ENCODE data around the gene PICALM.
"Not testable (repeated sequence)": the region's sequence is repeated elsewhere in the genome, so short reads cannot be mapped to it uniquely, and the experiment has no call there.

Gene PICALM

GRCh38 chr11:85952108-85952485, 116.8 kb downstream of the PICALM start:
- H3K4me1 ChIP-seq (ENCODE audit: control insufficient read depth, insufficient read depth, low read length); H3K27ac ChIP-seq (ENCODE audit: low read length); H3K4me3 ChIP-seq (ENCODE audit: low read length in 2 of 2); H3K9me3 ChIP-seq (ENCODE audit: control insufficient read depth in 2 of 2, low read length in 2 of 2); H3K27me3 ChIP-seq (ENCODE audit: control insufficient read depth in 1 of 2, insufficient read depth in 2 of 2, low read length in 2 of 2); H3K9ac ChIP-seq (ENCODE audit: low read length in 2 of 2): not testable (repeated sequence)
- peaks cover 7 to 11% of the 10 kb centered on the region in 2 donors for H3K36me3 ChIP-seq (ENCODE audit: control insufficient read depth in 2 of 2, insufficient read depth in 2 of 2, low read length in 2 of 2)

- no peak overlapping the region for H3K4me3 ChIP-seq (ENCODE audit: low read length in 2 of 2)
- no peak overlapping the region for H3K27ac ChIP-seq (ENCODE audit: low read length)
- H3K27me3 ChIP-seq (ENCODE audit: control insufficient read depth in 1 of 2, insufficient read depth in 2 of 2, low read length in 2 of 2), result no peaks in the 10 kb centered on the region
- H3K9ac ChIP-seq (ENCODE audit: low read length in 2 of 2), result no peak overlapping the region
- peaks cover 3% of the 10 kb centered on the region for H3K4me1 ChIP-seq (ENCODE audit: control insufficient read depth, insufficient read depth, low read length)
- no peaks in the 10 kb centered on the region for H3K9me3 ChIP-seq (ENCODE audit: control insufficient read depth in 2 of 2, low read length in 2 of 2)
- H3K36me3 ChIP-seq (ENCODE audit: control insufficient read depth in 2 of 2, insufficient read depth in 2 of 2, low read length in 2 of 2), result peaks cover 5 to 10% of the 10 kb centered on the region in 2 donors
Measured at GRCh38 chr11:85951428-85952107, 117.3 kb downstream of the PICALM start.

DNA sequence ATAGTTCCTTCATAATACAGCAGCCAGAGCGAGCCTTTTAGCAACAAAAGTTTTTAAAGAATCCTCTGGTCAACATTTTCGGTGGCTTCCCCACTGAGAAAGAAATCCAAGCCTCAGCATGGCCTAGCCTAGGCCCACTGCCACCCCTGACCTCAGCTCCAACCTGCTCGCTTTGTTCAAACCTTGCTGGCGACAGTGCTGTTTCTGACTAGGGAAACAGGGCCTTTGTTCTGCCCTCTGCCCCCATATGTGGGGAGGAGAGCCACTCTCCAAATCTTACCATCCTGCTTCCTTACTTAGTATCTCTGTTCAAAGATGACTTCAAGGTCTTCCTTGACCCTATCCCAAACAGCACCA, 117.9 kb downstream of the PICALM start:
- Histone ChIP-seq H3K9ac (ENCODE audit: low read length in 2 of 2) (no peak overlapping the region), H3K4me3 (ENCODE audit: low read length in 2 of 2) (no peak overlapping the region), H3K4me1 (ENCODE audit: control insufficient read depth, insufficient read depth, low read length) (peaks cover 3% of the 10 kb centered on the region), H3K27ac (ENCODE audit: low read length) (no peak overlapping the region), H3K27me3 (ENCODE audit: control insufficient read depth in 1 of 2, insufficient read depth in 2 of 2, low read length in 2 of 2) (no peaks in the 10 kb centered on the region), H3K36me3 (ENCODE audit: control insufficient read depth in 2 of 2, insufficient read depth in 2 of 2, low read length in 2 of 2) (peaks cover 0 to 6% of the 10 kb centered on the region in 2 donors), H3K9me3 (ENCODE audit: control insufficient read depth in 2 of 2, low read length in 2 of 2) (no peaks in the 10 kb centered on the region)

GRCh38 chr11:85950317-85951048, 118.4 kb downstream of the PICALM start:
- peaks cover 0 to 2% of the 10 kb centered on the region in 2 donors for H3K36me3 ChIP-seq (ENCODE audit: control insufficient read depth in 2 of 2, insufficient read depth in 2 of 2, low read length in 2 of 2)
- H3K4me1 ChIP-seq (ENCODE audit: control insufficient read depth, insufficient read depth, low read length), result peaks cover 3% of the 10 kb centered on the region
- H3K27me3 ChIP-seq (ENCODE audit: control insufficient read depth in 1 of 2, insufficient read depth in 2 of 2, low read length in 2 of 2), result no peaks in the 10 kb centered on the region
- H3K27ac ChIP-seq (ENCODE audit: low read length), result no peak overlapping the region
- H3K9ac ChIP-seq (ENCODE audit: low read length in 2 of 2), result no peak overlapping the region
- H3K9me3 ChIP-seq (ENCODE audit: control insufficient read depth in 2 of 2, low read length in 2 of 2), result no peaks in the 10 kb centered on the region
- H3K4me3 ChIP-seq (ENCODE audit: low read length in 2 of 2), result no peak overlapping the region

DNA sequence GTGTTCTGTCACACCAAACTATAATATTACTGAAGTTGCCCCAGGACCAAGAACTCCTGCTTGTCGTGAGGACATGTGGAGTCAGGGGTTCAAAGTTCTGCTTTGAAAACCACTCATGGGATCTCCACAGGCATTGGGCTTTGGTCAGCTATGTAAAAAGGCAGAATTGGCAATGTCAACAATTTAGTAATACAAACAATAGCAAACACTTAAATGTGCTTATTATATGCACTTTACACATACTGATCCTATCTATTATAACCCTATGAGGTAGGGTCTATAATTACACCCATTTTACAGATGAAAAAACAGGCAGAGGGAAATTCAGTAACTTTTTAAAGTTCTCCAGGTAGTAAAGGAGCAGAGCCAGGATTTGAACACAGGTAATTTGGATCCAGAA, 119.1 kb downstream of the PICALM start:
- Histone ChIP-seq H3K4me3 (ENCODE audit: low read length in 2 of 2) (no peak overlapping the region), H3K9ac (ENCODE audit: low read length in 2 of 2) (no peak overlapping the region), H3K36me3 (ENCODE audit: control insufficient read depth in 2 of 2, insufficient read depth in 2 of 2, low read length in 2 of 2) (no peaks in the 10 kb centered on the region), H3K4me1 (ENCODE audit: control insufficient read depth, insufficient read depth, low read length) (peaks cover 3% of the 10 kb centered on the region), H3K27ac (ENCODE audit: low read length) (no peak overlapping the region), H3K27me3 (ENCODE audit: control insufficient read depth in 1 of 2, insufficient read depth in 2 of 2, low read length in 2 of 2) (no peaks in the 10 kb centered on the region), H3K9me3 (ENCODE audit: control insufficient read depth in 2 of 2, low read length in 2 of 2) (no peaks in the 10 kb centered on the region)

GRCh38 chr11:85948884-85949283, 120.0 kb downstream of the PICALM start:
- no peaks in the 10 kb centered on the region for H3K36me3 ChIP-seq (ENCODE audit: control insufficient read depth in 2 of 2, insufficient read depth in 2 of 2, low read length in 2 of 2)
- no peaks in the 10 kb centered on the region for H3K27me3 ChIP-seq (ENCODE audit: control insufficient read depth in 1 of 2, insufficient read depth in 2 of 2, low read length in 2 of 2)
- no peak overlapping the region for H3K4me3 ChIP-seq (ENCODE audit: low read length in 2 of 2)
- H3K9ac ChIP-seq (ENCODE audit: low read length in 2 of 2), result no peak overlapping the region
- H3K4me1 ChIP-seq (ENCODE audit: control insufficient read depth, insufficient read depth, low read length), result peaks cover 3% of the 10 kb centered on the region
- H3K9me3 ChIP-seq (ENCODE audit: control insufficient read depth in 2 of 2, low read length in 2 of 2), result no peaks in the 10 kb centered on the region
- H3K27ac ChIP-seq (ENCODE audit: low read length), result no peak overlapping the region

DNA sequence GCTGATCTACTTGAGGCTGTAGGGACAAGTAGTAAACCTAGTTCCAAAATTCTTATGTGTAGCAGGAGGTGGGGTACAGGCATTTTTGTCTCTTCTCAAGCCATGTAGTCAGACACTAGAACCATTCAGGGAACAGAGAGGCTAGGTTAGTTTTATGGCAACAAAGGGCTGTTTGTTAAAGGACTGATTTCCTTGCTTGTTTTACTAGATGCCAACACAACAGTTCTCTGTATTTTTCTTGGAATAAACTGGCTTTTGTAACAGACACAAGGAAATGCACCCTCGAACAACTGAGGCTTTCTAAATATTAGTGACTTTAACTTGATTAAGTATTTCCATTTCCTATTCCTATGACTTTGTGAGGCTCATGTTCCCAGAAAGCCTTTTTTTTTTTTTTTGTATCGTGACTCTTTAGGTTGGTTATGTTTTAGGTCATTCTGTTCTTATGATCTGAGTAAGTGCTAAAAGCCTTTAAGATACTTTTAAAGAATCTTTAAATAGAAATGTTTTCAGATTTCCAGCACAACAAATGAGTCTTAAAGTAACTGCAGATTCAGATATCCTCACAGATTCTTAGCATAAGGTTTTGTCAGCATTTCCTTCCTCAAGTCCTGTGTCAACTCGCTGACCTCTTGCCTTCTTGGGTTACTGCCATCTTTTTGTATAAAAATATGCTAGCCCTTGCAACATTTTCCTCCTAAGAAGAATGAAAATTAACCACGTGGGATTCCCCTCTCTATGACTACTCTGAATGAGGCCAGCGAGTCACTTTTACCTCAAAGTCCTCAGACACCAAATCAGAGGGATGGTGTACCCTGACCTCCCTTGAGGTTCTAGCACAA, 121.2 kb downstream of the PICALM start:
- no peak overlapping the region for H3K4me3 ChIP-seq (ENCODE audit: low read length in 2 of 2)
- no peak overlapping the region for H3K27ac ChIP-seq (ENCODE audit: low read length)
- H3K9ac ChIP-seq (ENCODE audit: low read length in 2 of 2), result no peak overlapping the region

DNA sequence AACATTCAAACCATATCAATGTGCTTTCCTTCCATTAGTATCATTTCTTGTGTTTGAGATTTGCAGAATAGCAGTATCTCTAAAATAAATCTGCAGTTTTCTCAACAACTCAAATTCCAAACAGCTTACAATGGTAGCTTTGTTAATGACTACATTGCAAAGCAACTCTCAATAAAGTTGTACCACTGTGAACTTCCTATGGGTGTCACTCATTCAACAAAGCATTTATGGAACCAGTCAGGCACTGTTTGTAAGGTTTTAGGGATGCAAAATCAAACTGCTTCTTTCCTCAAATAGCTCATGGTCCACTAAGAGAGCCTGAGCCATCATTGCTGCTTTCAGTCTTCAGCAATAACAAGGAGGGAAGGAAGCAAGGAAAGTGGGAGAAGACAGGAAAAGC, 122.7 kb downstream of the PICALM start:
- H3K9ac ChIP-seq (ENCODE audit: low read length in 2 of 2), result no peak overlapping the region
- no peaks in the 10 kb centered on the region for H3K36me3 ChIP-seq (ENCODE audit: control insufficient read depth in 2 of 2, insufficient read depth in 2 of 2, low read length in 2 of 2)
- peaks cover 5% of the 10 kb centered on the region for H3K4me1 ChIP-seq (ENCODE audit: control insufficient read depth, insufficient read depth, low read length)
- H3K9me3 ChIP-seq (ENCODE audit: control insufficient read depth in 2 of 2, low read length in 2 of 2), result no peaks in the 10 kb centered on the region
- no peaks in the 10 kb centered on the region for H3K27me3 ChIP-seq (ENCODE audit: control insufficient read depth in 1 of 2, insufficient read depth in 2 of 2, low read length in 2 of 2)
- H3K27ac ChIP-seq (ENCODE audit: low read length), result no peak overlapping the region
- H3K4me3 ChIP-seq (ENCODE audit: low read length in 2 of 2), result no peak overlapping the region

More for the DNA sequence above, 121.2 kb downstream of the PICALM start:
- H3K9me3 ChIP-seq (ENCODE audit: control insufficient read depth in 2 of 2, low read length in 2 of 2), result no peaks in the 10 kb centered on the region
- H3K36me3 ChIP-seq (ENCODE audit: control insufficient read depth in 2 of 2, insufficient read depth in 2 of 2, low read length in 2 of 2), result no peaks in the 10 kb centered on the region
- H3K4me1 ChIP-seq (ENCODE audit: control insufficient read depth, insufficient read depth, low read length), result peaks cover 3% of the 10 kb centered on the region
- no peaks in the 10 kb centered on the region for H3K27me3 ChIP-seq (ENCODE audit: control insufficient read depth in 1 of 2, insufficient read depth in 2 of 2, low read length in 2 of 2)

DNA sequence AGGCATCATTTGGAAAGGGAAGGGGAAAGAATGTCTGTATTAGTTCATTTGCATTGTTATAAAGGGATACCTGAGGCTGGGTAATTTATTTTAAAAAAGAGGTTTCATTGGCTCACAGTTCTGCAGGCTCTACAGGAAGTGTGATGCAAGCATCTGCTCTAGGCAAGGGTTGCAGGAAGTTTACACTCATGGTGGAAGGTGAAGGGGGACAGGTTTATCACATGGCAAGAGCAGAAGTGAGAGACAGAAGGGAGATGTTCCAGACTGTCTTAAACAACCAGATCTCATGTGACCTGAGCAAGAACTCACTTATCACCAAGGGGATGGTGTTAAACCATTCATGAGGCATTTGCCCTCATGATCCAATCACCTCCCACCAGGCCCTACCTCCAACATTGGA, 123.1 kb downstream of the PICALM start:
- Histone ChIP-seq H3K4me1 (ENCODE audit: control insufficient read depth, insufficient read depth, low read length) (peaks cover 5% of the 10 kb centered on the region), H3K27ac (ENCODE audit: low read length) (no peak overlapping the region), H3K27me3 (ENCODE audit: control insufficient read depth in 1 of 2, insufficient read depth in 2 of 2, low read length in 2 of 2) (no peaks in the 10 kb centered on the region), H3K9me3 (ENCODE audit: control insufficient read depth in 2 of 2, low read length in 2 of 2) (no peaks in the 10 kb centered on the region), H3K4me3 (ENCODE audit: low read length in 2 of 2) (no peak overlapping the region), H3K9ac (ENCODE audit: low read length in 2 of 2) (no peak overlapping the region), H3K36me3 (ENCODE audit: control insufficient read depth in 2 of 2, insufficient read depth in 2 of 2, low read length in 2 of 2) (no peaks in the 10 kb centered on the region)

DNA sequence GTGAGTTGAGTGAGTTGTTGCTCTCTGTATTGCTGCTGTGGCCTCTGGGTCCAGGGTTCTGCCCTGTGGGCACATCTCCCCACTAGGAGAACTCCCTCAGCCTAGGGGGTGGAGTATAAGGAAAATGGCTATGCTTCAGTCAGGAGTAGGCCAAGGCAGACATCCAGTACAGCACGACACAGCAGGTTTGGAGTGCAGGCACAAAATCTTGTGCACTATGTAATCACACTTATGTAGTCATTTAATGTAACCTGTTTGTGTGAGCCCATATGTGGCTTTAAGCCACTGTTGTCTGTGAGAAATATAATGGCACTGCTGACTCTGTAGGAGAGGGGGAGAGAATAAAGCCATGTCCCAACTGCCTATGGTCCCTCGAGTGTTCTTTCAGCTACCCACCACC, 123.6 kb downstream of the PICALM start:
- H3K27ac ChIP-seq (ENCODE audit: low read length), result no peak overlapping the region
- no peaks in the 10 kb centered on the region for H3K9me3 ChIP-seq (ENCODE audit: control insufficient read depth in 2 of 2, low read length in 2 of 2)

More for the DNA sequence above, 123.6 kb downstream of the PICALM start:
- Histone ChIP-seq H3K4me1 (ENCODE audit: control insufficient read depth, insufficient read depth, low read length) (peaks cover 5% of the 10 kb centered on the region), H3K9ac (ENCODE audit: low read length in 2 of 2) (no peak overlapping the region), H3K4me3 (ENCODE audit: low read length in 2 of 2) (no peak overlapping the region), H3K27me3 (ENCODE audit: control insufficient read depth in 1 of 2, insufficient read depth in 2 of 2, low read length in 2 of 2) (no peaks in the 10 kb centered on the region), H3K36me3 (ENCODE audit: control insufficient read depth in 2 of 2, insufficient read depth in 2 of 2, low read length in 2 of 2) (no peaks in the 10 kb centered on the region)
